C4-2B (cell line): ENCODE data around the gene ELN.

Experiments
- H3K27ac ChIP-seq: fragments of 450-650 bp; 2 replicates; pipeline ENCODE4 v1.5.1; 2017
- ZFX ChIP-seq: fragments of 450-650 bp; IDR thresholded peaks from 2 replicates; pipeline ENCODE4 v1.6.1; 2017
- TF ChIP-seq, protein P1 (sequence below): fragments of 450-650 bp; conservative IDR thresholded peaks from 2 replicates; pipeline ENCODE4 v1.5.1; 2017; ENCODE audit warnings: mild to moderate bottlenecking

The ELN gene

DNA sequence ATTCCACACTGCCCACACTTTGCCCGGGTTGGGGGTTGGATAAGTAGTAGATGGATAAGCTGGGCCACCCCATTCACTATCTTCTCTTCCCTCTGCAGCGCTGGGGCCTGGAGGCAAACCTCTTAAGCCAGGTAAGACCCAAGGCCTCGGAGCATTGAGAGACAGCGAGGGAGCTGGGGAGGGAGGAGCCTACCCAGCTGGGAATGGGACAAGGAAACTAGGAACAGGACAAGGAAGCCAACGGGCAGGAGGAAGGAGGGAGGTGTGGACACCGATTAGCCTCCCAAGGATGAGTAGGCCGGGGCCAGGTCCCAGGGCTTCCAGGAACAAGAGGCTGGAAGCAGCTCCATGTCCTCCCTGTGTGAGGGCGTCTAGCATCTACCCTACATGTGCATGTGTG is 9.6 kb downstream of the ELN start:
- TF ChIP-seq, protein P1, sequence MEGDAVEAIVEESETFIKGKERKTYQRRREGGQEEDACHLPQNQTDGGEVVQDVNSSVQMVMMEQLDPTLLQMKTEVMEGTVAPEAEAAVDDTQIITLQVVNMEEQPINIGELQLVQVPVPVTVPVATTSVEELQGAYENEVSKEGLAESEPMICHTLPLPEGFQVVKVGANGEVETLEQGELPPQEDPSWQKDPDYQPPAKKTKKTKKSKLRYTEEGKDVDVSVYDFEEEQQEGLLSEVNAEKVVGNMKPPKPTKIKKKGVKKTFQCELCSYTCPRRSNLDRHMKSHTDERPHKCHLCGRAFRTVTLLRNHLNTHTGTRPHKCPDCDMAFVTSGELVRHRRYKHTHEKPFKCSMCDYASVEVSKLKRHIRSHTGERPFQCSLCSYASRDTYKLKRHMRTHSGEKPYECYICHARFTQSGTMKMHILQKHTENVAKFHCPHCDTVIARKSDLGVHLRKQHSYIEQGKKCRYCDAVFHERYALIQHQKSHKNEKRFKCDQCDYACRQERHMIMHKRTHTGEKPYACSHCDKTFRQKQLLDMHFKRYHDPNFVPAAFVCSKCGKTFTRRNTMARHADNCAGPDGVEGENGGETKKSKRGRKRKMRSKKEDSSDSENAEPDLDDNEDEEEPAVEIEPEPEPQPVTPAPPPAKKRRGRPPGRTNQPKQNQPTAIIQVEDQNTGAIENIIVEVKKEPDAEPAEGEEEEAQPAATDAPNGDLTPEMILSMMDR = no peak
- TF ChIP-seq ZFX = no peak
- no peak overlapping the region for H3K27ac ChIP-seq

DNA sequence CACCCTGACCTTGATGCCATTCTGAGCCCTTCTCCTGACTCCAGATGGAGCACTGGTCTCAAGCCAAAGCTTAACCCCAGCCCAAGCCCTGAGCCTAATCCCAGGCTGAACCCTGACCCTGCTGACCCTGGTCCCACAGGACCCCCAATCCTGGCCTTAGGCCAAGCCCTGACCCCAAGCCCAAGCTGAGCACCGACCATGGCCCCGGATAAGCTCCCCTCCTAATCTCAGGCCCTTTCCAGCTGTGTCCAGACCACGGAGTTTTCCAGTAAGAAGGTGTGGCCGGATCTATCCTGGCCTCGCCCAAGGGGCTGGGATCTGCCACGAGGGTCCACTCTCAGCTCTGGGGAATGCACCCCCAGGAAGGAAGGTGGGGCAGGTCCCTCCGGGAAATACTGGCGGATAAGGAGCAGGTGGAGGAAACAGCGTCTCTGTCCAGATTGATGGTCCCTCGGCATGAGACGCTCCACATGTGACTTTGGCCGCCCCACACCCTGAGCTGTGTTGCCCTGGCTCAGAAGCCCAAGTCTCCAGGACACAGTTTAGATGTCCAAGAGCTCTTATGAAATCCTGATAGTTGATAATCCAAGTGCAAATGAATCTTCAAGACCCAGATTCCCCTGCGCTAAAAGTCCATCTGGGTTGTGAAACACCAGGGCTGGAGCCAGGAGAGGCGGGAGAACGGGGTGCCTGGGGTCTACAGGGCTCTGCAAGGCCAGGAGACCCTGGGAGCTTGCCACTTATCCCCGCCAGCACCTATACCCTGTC is 10.4 kb downstream of the ELN start:
- H3K27ac ChIP-seq = no peak overlapping the region
- no peak for TF ChIP-seq ZFX
- TF ChIP-seq, protein P1 = no peak

DNA sequence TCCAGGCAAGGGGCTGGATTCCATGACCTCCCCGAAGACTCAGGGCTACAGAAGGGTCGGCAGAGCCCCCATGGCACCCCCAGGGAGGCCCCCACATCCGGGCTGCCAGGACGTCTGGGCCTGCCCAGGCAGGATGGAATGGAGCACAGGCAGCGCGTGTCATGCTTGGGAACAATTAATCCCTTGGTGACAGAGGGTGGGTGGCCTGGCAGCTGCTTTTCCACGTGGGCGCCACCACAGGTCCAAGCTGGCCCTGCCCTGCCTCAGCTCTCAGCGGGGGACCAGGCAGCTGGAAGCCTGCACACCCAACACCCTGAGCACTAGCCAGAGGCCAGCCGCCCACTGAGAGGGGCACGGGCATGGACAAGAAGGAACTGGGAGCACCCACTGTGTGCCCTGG is 11.4 kb downstream of the ELN start:
- TF ChIP-seq ZFX = no peak
- TF ChIP-seq, protein P1 = no peak
- no peak overlapping the region for H3K27ac ChIP-seq

DNA sequence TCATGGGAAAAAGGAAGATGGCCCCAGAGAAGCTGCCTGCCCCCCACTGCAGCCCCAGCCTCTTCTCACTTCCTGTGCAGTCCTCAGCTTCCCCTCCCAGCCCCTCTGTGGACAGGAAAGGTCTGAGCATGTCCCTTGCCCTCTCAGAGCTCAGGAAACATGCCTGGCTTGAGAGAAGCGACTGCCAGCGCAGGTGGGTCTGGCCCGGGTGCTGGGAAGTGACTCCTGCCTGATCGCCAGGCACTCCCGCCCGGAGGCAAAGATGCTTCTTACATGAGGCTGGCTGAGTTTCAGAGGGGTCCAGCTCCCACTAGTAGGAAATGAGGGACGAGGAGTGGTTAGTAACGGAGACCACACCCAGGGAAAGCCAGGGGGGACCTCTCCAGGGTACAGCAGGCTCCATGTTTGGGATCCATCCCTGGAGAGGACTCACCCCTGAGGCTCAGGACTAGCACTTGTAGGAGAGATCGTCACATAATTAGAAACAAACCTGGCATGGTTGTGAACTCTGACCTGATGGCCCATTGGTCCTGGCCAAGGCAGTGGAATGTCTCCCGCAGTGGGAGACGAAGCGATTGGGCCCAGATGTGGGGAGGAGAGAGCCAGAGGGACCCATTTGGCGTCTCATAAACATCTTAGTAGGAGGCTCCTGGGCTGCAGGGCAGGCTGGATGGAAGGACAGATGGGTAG is 12.3 kb downstream of the ELN start:
- TF ChIP-seq ZFX = no peak
- TF ChIP-seq, protein P1 = no peak
- no peak overlapping the region for H3K27ac ChIP-seq

DNA sequence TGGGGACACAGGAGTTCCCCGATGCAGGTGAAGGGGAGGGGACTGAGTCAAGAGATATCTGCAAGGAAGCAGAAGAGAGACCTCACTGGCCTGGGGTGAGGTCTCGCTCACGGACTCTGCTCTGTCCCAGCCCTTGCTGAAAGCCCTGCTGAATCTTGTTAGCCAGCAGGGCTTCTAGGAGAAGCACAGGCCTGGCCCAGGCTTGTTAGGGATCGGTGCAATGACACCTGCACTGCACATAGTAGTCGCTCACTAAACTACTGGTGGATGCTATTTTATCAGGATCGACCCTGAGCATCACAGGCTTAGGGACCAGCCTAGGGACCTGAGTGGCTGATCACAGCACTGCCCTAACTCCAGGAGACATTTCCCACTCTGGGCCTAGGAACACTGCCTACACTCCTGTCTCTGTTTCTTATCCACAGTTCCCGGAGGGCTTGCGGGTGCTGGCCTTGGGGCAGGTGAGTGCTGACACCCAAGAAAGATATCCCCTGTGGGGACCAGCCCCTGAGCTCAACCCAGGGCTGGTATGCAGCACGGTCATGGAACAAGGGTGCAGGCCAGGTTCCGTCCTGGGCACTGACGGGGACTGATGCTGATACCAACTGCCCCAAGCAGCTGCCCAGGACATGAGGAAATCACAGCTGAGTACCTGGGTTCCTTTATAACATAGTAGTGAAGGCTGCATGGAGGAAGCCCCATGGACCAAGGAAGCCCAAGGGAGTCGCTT is 13.0 kb downstream of the ELN start:
- TF ChIP-seq, protein P1 = no peak
- no peak for TF ChIP-seq ZFX

DNA sequence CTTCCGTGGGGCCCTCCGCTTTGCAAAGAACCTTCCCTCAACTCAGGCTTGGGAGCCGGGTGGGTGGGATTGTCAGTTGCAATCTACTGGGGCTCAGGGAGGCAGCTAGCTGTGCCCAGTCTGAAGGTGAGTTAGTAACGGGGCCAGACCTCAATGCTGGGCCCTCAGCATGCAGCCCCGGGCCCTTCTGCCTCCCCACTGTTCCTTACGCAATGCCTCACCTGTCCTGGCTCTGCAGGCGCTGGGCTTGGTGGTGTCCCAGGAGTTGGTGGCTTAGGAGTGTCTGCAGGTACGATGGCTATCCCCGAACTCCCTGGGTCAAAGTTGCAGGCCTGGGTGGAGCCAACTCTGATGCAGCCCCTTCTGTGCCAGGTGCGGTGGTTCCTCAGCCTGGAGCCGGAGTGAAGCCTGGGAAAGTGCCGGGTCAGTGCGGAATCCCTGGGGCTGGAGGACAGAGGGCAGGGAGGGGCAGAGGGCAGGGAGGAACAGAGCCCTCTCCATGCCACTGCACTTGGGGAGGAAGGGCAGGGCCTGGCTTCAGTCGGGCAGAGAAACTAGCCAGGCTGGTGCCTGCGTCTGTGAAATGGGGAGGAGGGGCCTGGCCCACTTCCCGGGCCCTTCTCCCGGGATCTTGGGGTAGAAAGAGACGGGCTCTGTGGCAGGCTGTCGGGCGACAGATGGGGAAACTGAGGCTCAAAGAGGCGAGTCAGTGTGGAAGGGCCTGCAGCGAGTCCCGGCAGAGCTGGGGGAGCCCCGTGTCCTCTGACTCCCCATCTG is 15.0 kb downstream of the ELN start:
- H3K27ac ChIP-seq = peak overlapping the region; percentile 61

More for the DNA sequence above, 13.0 kb downstream of the ELN start:
- H3K27ac ChIP-seq = no peak overlapping the region

More for the DNA sequence above, 15.0 kb downstream of the ELN start:
- TF ChIP-seq ZFX = peak; percentile 38; the same call in 1 of the 2 replicates
- TF ChIP-seq, protein P1 = no peak
